Calu3 (cell line): ENCODE data around the gene TUBB1. TPM values are rescaled to one million over a fixed set of nuclear protein-coding genes. Genes with fewer than 3 reads are reported as not detected.

Experiments
- Bru-seq: library from RNA; stranded (reverse); fragments of 400-500 nt; gene quantifications from one replicate; lab custom pipeline; 2021; lab: Mats Ljungman, UMichigan
- BruChase-seq, 2 experiments: library from RNA; stranded (reverse); fragments of 400-500 nt; gene quantifications; one replicate each; lab custom pipeline; 2021; lab: Mats Ljungman, UMichigan
- BruUV-seq: library from RNA; stranded (reverse); fragments of 400-500 nt; replicated peaks from 2 replicates; lab custom pipeline; 2021; lab: Mats Ljungman, UMichigan
- CTCF ChIA-PET: fragments of 300-600 bp; sonication (Branson Sonifier 250); formaldehyde crosslinking; loops from one replicate; lab custom pipeline; 2022; ENCODE audit warnings: antibody characterized with exemption; lab: Charles Lee
- DNase-seq: peaks from one replicate; pipeline ENCODE4 v3.0.0; 2022
- H3K27ac Mint-ChIP-seq: one replicate; pipeline ENCODE4 v1.8.0; 2022; ENCODE audit warnings: mixed read lengths; ENCODE audit not compliant: unreplicated experiment
- H3K27me3 Mint-ChIP-seq: one replicate; pipeline ENCODE4 v1.8.0; 2022; ENCODE audit warnings: mixed read lengths; ENCODE audit not compliant: unreplicated experiment
- H3K36me3 Mint-ChIP-seq: one replicate; pipeline ENCODE4 v1.8.0; 2022; ENCODE audit warnings: mild to moderate bottlenecking, moderate library complexity, mixed read lengths; ENCODE audit not compliant: insufficient read depth, unreplicated experiment
- H3K4me1 Mint-ChIP-seq: one replicate; pipeline ENCODE4 v1.8.0; 2022; ENCODE audit warnings: mild to moderate bottlenecking, low read depth, mixed read lengths; ENCODE audit not compliant: unreplicated experiment
- H3K4me3 Mint-ChIP-seq: one replicate; pipeline ENCODE4 v1.8.0; 2022; ENCODE audit warnings: mild to moderate bottlenecking, low read depth, moderate library complexity, mixed read lengths; ENCODE audit not compliant: unreplicated experiment
- H3K9me3 Mint-ChIP-seq: one replicate; pipeline ENCODE4 v1.8.0; 2022; ENCODE audit warnings: low read depth, mixed read lengths; ENCODE audit not compliant: unreplicated experiment
- CTCF ChIP-seq: fragments of 200-600 bp; IDR thresholded peaks from one replicate; pipeline ENCODE4 v1.8.0; 2022; ENCODE audit warnings: antibody characterized with exemption; ENCODE audit not compliant: unreplicated experiment
- intact Hi-C: fragments of 100-400 bp; cut with micrococcal nuclease; formaldehyde crosslinking; loops from one replicate; pipeline ENCODE4 v1.10.0; 2022; ENCODE audit not compliant: unreplicated experiment
- long read RNA-seq: library from polyadenylated mRNA; stranded (forward); transcript quantifications from one replicate; pipeline ENCODE4 v2.0.0, GENCODE V29; 2022
- total RNA-seq: library from RNA; stranded (reverse); gene quantifications from 2 replicates; pipeline ENCODE4 v1.2.3, GENCODE V29; 2022

Gene TUBB1
- total RNA-seq = not detected in 2 replicates
- percentile 8 among the genes with signal in this experiment for Bru-seq, nascent RNA
- percentile 19 among the genes with signal in this experiment for BruChase-seq, experiment 1, labeled RNA remaining after a 6-hour chase
- BruChase-seq, experiment 2, labeled RNA remaining after a 2-hour chase = percentile 13 among the genes with signal in this experiment
- long read RNA-seq, partial matches to known transcripts = 0 of 4 reads
- long read RNA-seq, other reads (novel, unspliced or antisense) = 4 of 4 reads

GRCh38 chr20:59019217-59019616 lies at the start of gene TUBB1:
Gene TUBB1, plus strand, starts transcription at chr20:59019429. Its CDS starts 94 bp downstream, at chr20:59019523.
- no TSS peak for BruUV-seq
- no peak within 1 kb of the TSS for H3K4me3 Mint-ChIP-seq
- peaks cover 19% of the 10 kb centered on the region for H3K4me1 Mint-ChIP-seq
- DNase-seq = no peak
- H3K27ac Mint-ChIP-seq = no peak within 1 kb of the TSS
- H3K36me3 Mint-ChIP-seq = peaks cover 24% of the 10 kb centered on the region
- intact Hi-C loops = no loop called here
- CTCF ChIA-PET = no interaction called here
- H3K9me3 Mint-ChIP-seq = no peaks in the 10 kb centered on the region
- no peak for TF ChIP-seq CTCF
- H3K27me3 Mint-ChIP-seq = no peaks in the 10 kb centered on the region

GRCh38 chr20:58969439-58969838 lies 49.8 kb upstream of the TUBB1 start:
- intact Hi-C loops = no loop called here
- no TSS peak for BruUV-seq
- Mint-ChIP-seq H3K27me3 (peaks cover 30% of the 10 kb centered on the region), H3K27ac (no peak overlapping the region), H3K9me3 (peaks cover 4% of the 10 kb centered on the region), H3K4me3 (no peak overlapping the region), H3K4me1 (no peaks in the 10 kb centered on the region), H3K36me3 (no peaks in the 10 kb centered on the region)
- CTCF ChIA-PET = no interaction called here
- TF ChIP-seq CTCF = no peak
- no peak for DNase-seq

- no TSS peak for BruUV-seq
- Mint-ChIP-seq H3K36me3 (no peaks in the 10 kb centered on the region), H3K27ac (no peak overlapping the region), H3K27me3 (peaks cover 23% of the 10 kb centered on the region), H3K4me1 (no peaks in the 10 kb centered on the region), H3K4me3 (no peak overlapping the region), H3K9me3 (peaks cover 4% of the 10 kb centered on the region)
- CTCF ChIA-PET = interaction anchor here (0.8 kb wide), 1 partner anchor 94 kb away, joined by 3 read pairs; no protein-coding TSS in a partner anchor
- DNase-seq = no peak
- TF ChIP-seq CTCF = no peak
- intact Hi-C loops = no loop called here
These were observed 49.1 kb upstream of the TUBB1 start for GRCh38 chr20:58970146-58970545.

- intact Hi-C loops = no loop called here
- no TSS peak for BruUV-seq
- Mint-ChIP-seq H3K27me3 (peaks cover 13% of the 10 kb centered on the region), H3K9me3 (peaks cover 4% of the 10 kb centered on the region), H3K4me3 (no peak overlapping the region), H3K4me1 (no peaks in the 10 kb centered on the region), H3K27ac (no peak overlapping the region), H3K36me3 (no peaks in the 10 kb centered on the region)
- DNase-seq = no peak
- CTCF ChIA-PET = interaction anchor here (0.8 kb wide), 1 partner anchor 11 kb away, joined by 4 read pairs; no protein-coding TSS in a partner anchor
- no peak for TF ChIP-seq CTCF
These were observed 47.8 kb upstream of the TUBB1 start for GRCh38 chr20:58971429-58971828.
